ENCODE measurements around the gene HSPA1B.

HSPA1B gene

GRCh38 chr6:31871046-31871659 lies 43.6 kb downstream of the HSPA1B start:
- no peak for DNase-seq
- in situ Hi-C loops (cut with MboI; ENCODE audit: low pct_unique_long_range_greater_than_20kb, low sequenced_read_pairs) = no loop called here

- in situ Hi-C loops (cut with MboI; ENCODE audit: low pct_unique_long_range_greater_than_20kb, low sequenced_read_pairs) = no loop called here
- no peak for DNase-seq
These were observed 46.6 kb downstream of the HSPA1B start for GRCh38 chr6:31874084-31874670.

GRCh38 chr6:31874836-31875572 lies 47.5 kb downstream of the HSPA1B start:
- in situ Hi-C loops (cut with MboI; ENCODE audit: low pct_unique_long_range_greater_than_20kb, low sequenced_read_pairs) = no loop called here
- no peak for DNase-seq

- DNase-seq = no peak
- in situ Hi-C loops (cut with MboI; ENCODE audit: low pct_unique_long_range_greater_than_20kb, low sequenced_read_pairs) = no loop called here
These were observed 48.3 kb downstream of the HSPA1B start for GRCh38 chr6:31875877-31876276.

- in situ Hi-C loops (cut with MboI; ENCODE audit: low pct_unique_long_range_greater_than_20kb, low sequenced_read_pairs) = no loop called here
- no peak for DNase-seq
These were observed 48.8 kb downstream of the HSPA1B start for GRCh38 chr6:31876357-31876756.

- in situ Hi-C loops (cut with MboI; ENCODE audit: low pct_unique_long_range_greater_than_20kb, low sequenced_read_pairs) = no loop called here
- no peak for DNase-seq
These were observed 49.6 kb downstream of the HSPA1B start for GRCh38 chr6:31877125-31877650.

GRCh38 chr6:31877651-31878161 lies 50.2 kb downstream of the HSPA1B start:
- in situ Hi-C loops (cut with MboI; ENCODE audit: low pct_unique_long_range_greater_than_20kb, low sequenced_read_pairs) = no loop called here
- no peak for DNase-seq

- DNase-seq = no peak
- in situ Hi-C loops (cut with MboI; ENCODE audit: low pct_unique_long_range_greater_than_20kb, low sequenced_read_pairs) = no loop called here
These were observed 50.7 kb downstream of the HSPA1B start for GRCh38 chr6:31878222-31878621.

GRCh38 chr6:31878726-31879125 lies 51.2 kb downstream of the HSPA1B start, which contains the start of gene SLC44A4:
Gene SLC44A4 (minus strand): TSS chr6:31878997. CDS start chr6:31878980, 17 bp downstream.
- no peak for DNase-seq

GRCh38 chr6:31879143-31879542 lies 51.6 kb downstream of the HSPA1B start:
- DNase-seq = no peak
- in situ Hi-C loops (cut with MboI; ENCODE audit: low pct_unique_long_range_greater_than_20kb, low sequenced_read_pairs) = no loop called here

More at GRCh38 chr6:31878726-31879125, 51.2 kb downstream of the HSPA1B start, which contains the start of gene SLC44A4:
- in situ Hi-C loops (cut with MboI; ENCODE audit: low pct_unique_long_range_greater_than_20kb, low sequenced_read_pairs) = no loop called here

Data from KBM-7 (cell line).